ENCODE data around the gene SMOC2.

SMOC2 gene

GRCh38 chr6:168448243-168448855 is 7.4 kb downstream of the SMOC2 start:
- ChIA-PET CTCF (no interaction called here), POLR2A (no interaction called here)
- TF ChIP-seq ZNF513 (tag by site-specific recombination; IDR thresholded peaks at IDR 0.05) (peak; percentile 46; the same call in 1 of the 2 replicates), ZNF221 (tag by site-specific recombination; IDR thresholded peaks at IDR 0.05; ENCODE audit: borderline replicate concordance) (no peak)
- no peak overlapping the region for H3K4me3 ChIP-seq (ENCODE audit: low read depth, low read length)
- H3K4me1 ChIP-seq (ENCODE audit: control insufficient read depth, insufficient read depth, low read length) = no peaks in the 10 kb centered on the region
- no peaks in the 10 kb centered on the region for H3K36me3 ChIP-seq (ENCODE audit: control insufficient read depth in 2 of 2, insufficient read depth in 1 of 2, low read length in 2 of 2)
- no peaks in the 10 kb centered on the region for H3K9me3 ChIP-seq (ENCODE audit: control insufficient read depth, insufficient read depth, low read depth, low read length)
- no peak overlapping the region for H3K27ac ChIP-seq (ENCODE audit: extremely low read depth, low read depth, low read length)

DNA sequence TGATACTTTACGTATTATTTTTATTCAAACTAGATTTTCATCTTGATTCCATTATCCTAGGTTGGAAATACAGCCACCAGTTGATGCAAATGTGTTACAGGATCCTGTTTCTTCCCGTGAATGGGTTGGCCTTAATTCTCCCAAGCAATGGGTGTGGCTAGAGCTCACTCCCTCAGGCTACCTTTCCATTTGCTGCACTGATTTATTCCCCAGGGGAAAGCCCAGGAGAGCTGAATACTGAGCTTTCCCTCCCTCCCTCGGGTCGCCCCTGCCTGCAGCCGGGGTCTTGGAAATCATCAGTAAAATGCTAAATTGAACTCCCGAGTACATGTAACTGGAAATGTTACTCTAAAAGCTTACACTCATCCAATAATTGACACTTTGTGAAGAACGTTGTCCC is 9.9 kb downstream of the SMOC2 start:
- ChIA-PET CTCF (interaction anchor here (1.2 to 1.4 kb wide), 3 partner anchors 10 to 442 kb away, joined by 3 to 5 read pairs (median 4); partner anchors contain the start of gene SMOC2), POLR2A (no interaction called here)
- no peaks in the 10 kb centered on the region for H3K4me1 ChIP-seq (ENCODE audit: control insufficient read depth, insufficient read depth, low read length)
- H3K36me3 ChIP-seq (ENCODE audit: control insufficient read depth in 2 of 2, insufficient read depth in 1 of 2, low read length in 2 of 2) = no peaks in the 10 kb centered on the region
- H3K9me3 ChIP-seq (ENCODE audit: control insufficient read depth, insufficient read depth, low read depth, low read length) = no peaks in the 10 kb centered on the region
- no peak for TF ChIP-seq ZNF202 (tag by site-specific recombination; IDR thresholded peaks at IDR 0.05; ENCODE audit: borderline replicate concordance)
- no peak for TF ChIP-seq PRDM1 (tag by site-specific recombination; IDR thresholded peaks at IDR 0.05)
- no peak for TF ChIP-seq ZNF223 (tag by site-specific recombination; IDR thresholded peaks at IDR 0.05)
- TF ChIP-seq YY2 (tag by site-specific recombination; IDR thresholded peaks at IDR 0.05) = no peak
- TF ChIP-seq ZNF2 (tag by site-specific recombination; IDR thresholded peaks at IDR 0.05) = no peak
- TF ChIP-seq ZNF560 (tag by site-specific recombination; IDR thresholded peaks at IDR 0.05; ENCODE audit: borderline replicate concordance) = no peak
- no peak overlapping the region for H3K27ac ChIP-seq (ENCODE audit: extremely low read depth, low read depth, low read length)
- no peak overlapping the region for H3K4me3 ChIP-seq (ENCODE audit: low read depth, low read length)

- no peaks in the 10 kb centered on the region for H3K4me1 ChIP-seq (ENCODE audit: control insufficient read depth, insufficient read depth, low read length)
- no peaks in the 10 kb centered on the region for H3K9me3 ChIP-seq (ENCODE audit: control insufficient read depth, insufficient read depth, low read depth, low read length)
- CTCF ChIA-PET = interaction anchor here (0.6 to 1.4 kb wide), 9 partner anchors 11 to 448 kb away, joined by 3 to 9 read pairs (median 3); partner anchors contain the start of gene SMOC2
- H3K4me3 ChIP-seq (ENCODE audit: low read depth, low read length) = no peak overlapping the region
- POLR2A ChIA-PET = no interaction called here
- H3K36me3 ChIP-seq (ENCODE audit: control insufficient read depth in 2 of 2, insufficient read depth in 1 of 2, low read length in 2 of 2) = no peaks in the 10 kb centered on the region
- no peak overlapping the region for H3K27ac ChIP-seq (ENCODE audit: extremely low read depth, low read depth, low read length)
- no peak for TF ChIP-seq SCRT1 (tag by site-specific recombination; IDR thresholded peaks at IDR 0.05; ENCODE audit: borderline replicate concordance)
- TF ChIP-seq GLIS1 (tag by site-specific recombination; IDR thresholded peaks at IDR 0.05) = peak; percentile 51
- TF ChIP-seq GLIS2 (tag by site-specific recombination; IDR thresholded peaks at IDR 0.05) = 0 out of 2 replicates have a peak, but pooled peaks have one; percentile 21
These were observed 11.0 kb downstream of the SMOC2 start for GRCh38 chr6:168451805-168452517.

DNA sequence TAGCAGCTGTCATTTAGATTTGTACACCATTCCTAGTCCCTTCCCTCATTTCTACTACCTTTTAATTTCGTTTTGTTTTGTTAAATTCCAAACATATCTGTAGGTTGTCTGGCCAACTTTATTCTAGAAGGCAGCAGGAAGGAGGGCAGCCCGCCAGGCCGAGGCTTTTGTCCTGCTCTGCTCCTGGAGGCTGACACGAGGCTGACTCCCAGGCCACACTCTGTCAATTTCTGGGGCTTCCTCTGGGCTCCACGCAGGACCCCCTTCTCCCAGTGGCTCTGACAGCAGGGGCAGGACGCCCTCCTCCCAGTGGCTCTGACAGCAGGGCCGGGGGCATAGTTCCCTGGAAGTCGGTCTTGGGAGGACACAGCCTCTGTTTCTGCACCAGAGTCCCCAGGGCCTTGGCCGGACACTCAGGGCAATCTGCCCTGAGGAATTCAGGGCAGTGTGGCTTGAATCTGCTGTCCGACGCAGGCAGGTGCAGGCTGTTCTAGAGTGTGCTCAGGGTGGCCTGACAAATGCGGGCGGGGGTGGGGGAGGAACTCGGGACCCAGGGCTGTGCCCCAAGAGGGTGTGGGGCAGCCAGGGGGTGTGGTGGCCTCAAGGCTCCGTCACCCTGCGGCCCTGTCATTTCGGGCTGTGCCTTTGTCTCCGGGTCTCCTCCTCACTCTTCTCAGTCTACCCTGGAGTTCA is 11.8 kb downstream of the SMOC2 start:
- no peaks in the 10 kb centered on the region for H3K36me3 ChIP-seq (ENCODE audit: control insufficient read depth in 2 of 2, insufficient read depth in 1 of 2, low read length in 2 of 2)
- POLR2A ChIA-PET = no interaction called here
- CTCF ChIA-PET = interaction anchor here (0.6 kb wide), 1 partner anchor 381 kb away, joined by 8 read pairs; no protein-coding TSS in a partner anchor
- H3K4me1 ChIP-seq (ENCODE audit: control insufficient read depth, insufficient read depth, low read length) = no peaks in the 10 kb centered on the region
- TF ChIP-seq KLF1 (tag by site-specific recombination; IDR thresholded peaks at IDR 0.05) = peak; percentile 54
- TF ChIP-seq ZSCAN30 (tag by site-specific recombination; IDR thresholded peaks at IDR 0.05) = no peak
- H3K9me3 ChIP-seq (ENCODE audit: control insufficient read depth, insufficient read depth, low read depth, low read length) = no peaks in the 10 kb centered on the region
- H3K27ac ChIP-seq (ENCODE audit: extremely low read depth, low read depth, low read length) = no peak overlapping the region
- no peak overlapping the region for H3K4me3 ChIP-seq (ENCODE audit: low read depth, low read length)

All from HEK293 (cell line).